Measurements from ENCODE around the gene NEURL1.

- TF ChIP-seq POLR2AphosphoS5 (IDR thresholded peaks at IDR 0.05; ENCODE audit: low read depth, low read length) (no peak), CTCF (IDR thresholded peaks at IDR 0.05) (no peak), SIN3A (IDR thresholded peaks at IDR 0.05; ENCODE audit: borderline replicate concordance, insufficient read depth, low read depth, low read length) (no peak)
Observed at GRCh38 chr10:103544657-103545310, 51.3 kb downstream of the NEURL1 start.
